ENCODE data around the gene LYRM1. TPM values are rescaled to one million over a fixed set of nuclear protein-coding genes. Genes with fewer than 3 reads are reported as not detected.

Gene LYRM1
- total RNA-seq, 4 donors from 2014 or later: 40.0 to 201 (median 51.0) TPM

DNA sequence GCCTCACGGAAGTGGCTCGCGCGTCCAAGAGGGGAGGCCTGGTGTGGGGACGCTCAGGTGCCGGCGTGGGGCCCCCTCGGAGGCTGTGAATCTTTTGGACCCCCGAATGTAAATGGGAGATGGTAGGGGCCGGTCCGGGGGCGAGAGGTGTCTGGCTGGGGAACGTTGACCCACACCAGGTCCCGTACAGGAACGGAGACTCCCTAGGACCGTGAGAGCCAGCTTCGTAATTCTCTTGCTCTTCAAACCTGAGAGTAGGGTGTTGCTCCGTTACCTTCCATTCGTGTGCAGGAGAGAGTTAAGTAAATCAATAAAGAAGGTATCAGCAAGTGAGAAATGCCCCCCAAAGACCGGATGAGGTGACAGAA is 481 bp downstream of the LYRM1 start:
- TF ChIP-seq, protein P1, sequence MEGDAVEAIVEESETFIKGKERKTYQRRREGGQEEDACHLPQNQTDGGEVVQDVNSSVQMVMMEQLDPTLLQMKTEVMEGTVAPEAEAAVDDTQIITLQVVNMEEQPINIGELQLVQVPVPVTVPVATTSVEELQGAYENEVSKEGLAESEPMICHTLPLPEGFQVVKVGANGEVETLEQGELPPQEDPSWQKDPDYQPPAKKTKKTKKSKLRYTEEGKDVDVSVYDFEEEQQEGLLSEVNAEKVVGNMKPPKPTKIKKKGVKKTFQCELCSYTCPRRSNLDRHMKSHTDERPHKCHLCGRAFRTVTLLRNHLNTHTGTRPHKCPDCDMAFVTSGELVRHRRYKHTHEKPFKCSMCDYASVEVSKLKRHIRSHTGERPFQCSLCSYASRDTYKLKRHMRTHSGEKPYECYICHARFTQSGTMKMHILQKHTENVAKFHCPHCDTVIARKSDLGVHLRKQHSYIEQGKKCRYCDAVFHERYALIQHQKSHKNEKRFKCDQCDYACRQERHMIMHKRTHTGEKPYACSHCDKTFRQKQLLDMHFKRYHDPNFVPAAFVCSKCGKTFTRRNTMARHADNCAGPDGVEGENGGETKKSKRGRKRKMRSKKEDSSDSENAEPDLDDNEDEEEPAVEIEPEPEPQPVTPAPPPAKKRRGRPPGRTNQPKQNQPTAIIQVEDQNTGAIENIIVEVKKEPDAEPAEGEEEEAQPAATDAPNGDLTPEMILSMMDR (IDR thresholded peaks at IDR 0.05): no peak
- TF ChIP-seq POLR2A (IDR thresholded peaks at IDR 0.05): no peak
- H3K36me3 ChIP-seq: no peaks in the 10 kb centered on the region
- DNase-seq: no peak
- H3K4me3 ChIP-seq: peak overlapping the region; percentile 71 to 98
- peak overlapping the region; percentile 96 to 100 for H3K27ac ChIP-seq
- H3K27me3 ChIP-seq: no peaks in the 10 kb centered on the region
- H3K4me1 ChIP-seq: peaks cover 10 to 22% of the 10 kb centered on the region in 2 donors
- intact Hi-C loops (cut with DNase I; ENCODE audit: low total_unique reads): loop anchor here (10.0 kb wide), 1 partner anchor 46 kb away; no protein-coding TSS in a partner anchor
- H3K9me3 ChIP-seq: no peaks in the 10 kb centered on the region

DNA sequence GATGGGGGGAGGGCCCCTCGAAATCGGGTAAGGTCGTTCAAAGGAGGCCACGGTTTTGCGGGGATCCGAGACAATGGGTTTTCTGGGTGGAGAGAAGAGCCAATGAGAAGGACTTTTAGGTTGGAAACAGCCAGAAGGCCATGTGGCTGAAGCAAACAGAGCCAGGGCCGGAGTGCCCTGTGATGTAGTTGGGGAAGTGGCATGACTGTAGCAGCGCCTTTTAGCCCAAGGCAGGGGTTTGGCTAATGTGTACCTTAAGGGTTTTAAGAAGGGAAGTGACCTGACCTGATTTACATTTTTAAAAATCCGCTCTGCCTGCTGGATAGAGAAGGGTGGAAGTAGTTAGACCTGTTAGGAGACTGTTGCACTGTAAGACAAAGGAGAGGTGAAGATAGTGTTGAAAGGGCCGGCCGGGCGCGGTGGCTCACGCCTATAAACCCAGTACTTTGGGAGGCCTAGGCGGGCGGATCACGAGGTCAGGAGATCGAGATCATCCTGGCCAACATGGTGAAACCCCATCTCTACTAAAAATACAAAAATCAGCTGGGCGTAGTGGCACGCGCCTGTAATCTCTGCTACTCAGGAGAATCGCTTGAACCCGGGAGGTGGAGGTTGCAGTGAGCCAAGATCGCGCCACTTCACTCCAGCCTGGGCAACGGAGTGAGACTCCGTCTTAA is 1.0 kb downstream of the LYRM1 start:
- peak; percentile 42 to 54 for DNase-seq

DNA sequence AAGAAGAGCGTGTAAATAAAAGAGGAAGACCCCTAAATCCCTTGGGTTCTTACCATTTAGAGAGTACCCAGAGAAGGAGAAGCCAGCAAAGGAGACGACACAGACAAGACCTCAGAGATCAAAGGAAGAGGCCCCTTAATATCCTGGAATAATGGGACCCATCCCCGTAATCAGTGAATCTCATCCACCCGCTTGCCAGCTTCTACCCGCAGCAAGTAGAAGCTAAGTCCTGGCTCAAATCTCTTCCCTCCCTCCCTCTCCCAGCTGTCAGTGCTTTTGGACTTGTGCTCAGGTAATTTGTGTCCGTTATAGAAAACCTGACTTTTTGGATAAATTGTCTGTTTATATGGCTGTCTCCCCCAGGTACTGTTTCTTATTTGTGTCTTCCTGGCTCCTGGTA is 1.9 kb downstream of the LYRM1 start:
- Histone ChIP-seq H3K4me1 (peaks cover 17 to 29% of the 10 kb centered on the region in 2 donors), H3K4me3 (peak overlapping the region in 1 of 2 donors; percentile 98), H3K27me3 (no peaks in the 10 kb centered on the region), H3K36me3 (no peaks in the 10 kb centered on the region), H3K27ac (peak overlapping the region; percentile 96 to 100), H3K9me3 (no peaks in the 10 kb centered on the region)
- DNase-seq: no peak
- intact Hi-C loops (cut with DNase I; ENCODE audit: low total_unique reads): loop anchor here (10.0 kb wide), 1 partner anchor 48 kb away; no protein-coding TSS in a partner anchor
- TF ChIP-seq, protein P1 (IDR thresholded peaks at IDR 0.05): no peak
- TF ChIP-seq POLR2A (IDR thresholded peaks at IDR 0.05): no peak

More for the DNA sequence above, 1.0 kb downstream of the LYRM1 start:
- intact Hi-C loops (cut with DNase I; ENCODE audit: low total_unique reads): loop anchor here (10.0 kb wide), 1 partner anchor 47 kb away; no protein-coding TSS in a partner anchor
- H3K27me3 ChIP-seq: no peaks in the 10 kb centered on the region
- peak overlapping the region; percentile 71 to 98 for H3K4me3 ChIP-seq
- TF ChIP-seq POLR2A (IDR thresholded peaks at IDR 0.05): no peak
- TF ChIP-seq, protein P1 (IDR thresholded peaks at IDR 0.05): no peak
- peaks cover 15 to 25% of the 10 kb centered on the region in 2 donors for H3K4me1 ChIP-seq
- no peaks in the 10 kb centered on the region for H3K9me3 ChIP-seq
- H3K27ac ChIP-seq: peak overlapping the region; percentile 96 to 100
- H3K36me3 ChIP-seq: no peaks in the 10 kb centered on the region

DNA sequence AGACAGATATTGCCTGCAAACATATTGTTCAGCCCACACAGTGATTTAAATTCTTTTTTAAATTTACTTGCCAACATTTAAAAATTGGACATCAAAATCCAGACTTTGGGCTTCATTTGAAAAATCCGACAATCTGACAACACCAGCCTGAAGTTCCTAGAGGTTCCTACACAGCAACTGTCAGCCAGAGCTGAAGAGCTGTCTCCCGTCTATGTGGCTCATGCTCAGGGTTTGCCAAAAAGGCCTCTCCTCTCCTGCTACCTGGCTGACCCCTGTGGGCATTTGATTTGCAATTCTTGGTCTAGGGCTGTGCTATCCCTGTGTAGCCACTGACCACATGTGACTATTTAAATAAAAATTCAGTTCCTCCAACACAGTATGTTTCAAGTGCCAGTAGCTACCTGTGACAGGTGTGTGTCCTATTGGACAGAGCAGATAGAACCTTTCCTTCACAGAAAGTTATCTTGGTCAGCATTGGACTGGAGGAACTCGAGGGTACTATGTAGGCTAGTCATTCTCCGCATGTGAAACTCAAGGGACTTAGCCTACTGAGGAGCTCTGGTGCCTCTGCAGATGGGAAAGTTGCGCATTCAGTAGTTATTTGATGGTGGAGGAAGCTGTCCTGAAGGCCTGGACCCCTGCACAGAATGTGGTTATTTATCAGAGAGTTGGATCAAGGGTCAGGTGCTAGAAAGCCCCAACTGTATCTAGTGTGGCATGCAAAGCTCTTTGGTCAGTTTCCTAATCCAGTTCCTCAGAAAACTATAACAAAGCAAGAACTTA is 2.7 kb downstream of the LYRM1 start:
- Histone ChIP-seq H3K9me3 (no peaks in the 10 kb centered on the region), H3K4me1 (peaks cover 17 to 28% of the 10 kb centered on the region in 2 donors), H3K27ac (peak overlapping the region; percentile 96 to 100), H3K27me3 (no peaks in the 10 kb centered on the region), H3K4me3 (no peak overlapping the region), H3K36me3 (no peaks in the 10 kb centered on the region)
- TF ChIP-seq, protein P1 (IDR thresholded peaks at IDR 0.05): no peak
- no peak for TF ChIP-seq POLR2A (IDR thresholded peaks at IDR 0.05)
- DNase-seq: no peak
- intact Hi-C loops (cut with DNase I; ENCODE audit: low total_unique reads): loop anchor here (10.0 kb wide), 1 partner anchor 49 kb away; no protein-coding TSS in a partner anchor

Measured in uterus (tissue), 4 donors.